PC-9 (cell line): ENCODE measurements around the gene STRIP2.

Source experiments
- CTCF ChIP-seq: fragments of 200-600 bp; sonication (generic); conservative IDR thresholded peaks from 2 replicates; pipeline ENCODE4 v1.6.1; 2017; ENCODE audit warnings: mixed run types, antibody characterized with exemption, mild to moderate bottlenecking, moderate library complexity
- EZH2 ChIP-seq: fragments of 200-600 bp; sonication (generic); IDR thresholded peaks from 2 replicates; pipeline ENCODE4 v1.8.0; 2017; ENCODE audit warnings: antibody characterized with exemption, low read depth

DNA sequence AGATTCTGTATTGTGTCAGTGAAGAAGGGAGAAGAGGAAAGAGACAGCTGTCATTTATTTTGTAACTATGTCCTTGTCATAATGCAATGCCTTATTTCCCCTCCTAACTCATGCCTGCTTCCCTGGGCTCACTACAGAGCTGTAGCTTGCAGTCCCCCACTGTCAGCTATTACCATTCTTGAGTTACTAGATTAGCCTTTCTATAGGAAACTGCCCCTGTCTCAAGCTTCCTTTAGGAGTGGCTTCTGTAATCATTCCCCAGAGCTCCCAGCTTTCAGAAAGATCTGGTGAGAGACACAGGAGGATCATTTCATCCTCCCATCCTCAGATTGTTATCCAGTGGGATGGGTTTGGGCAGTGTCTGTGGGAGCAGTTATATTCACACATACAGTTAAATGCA is 35.7 kb downstream of the STRIP2 start:
- TF ChIP-seq CTCF (no peak), EZH2 (no peak)
